Large intestine (tissue), 3 donors: ENCODE results near the gene UBE2QL1. TPM values are rescaled to one million over a fixed set of nuclear protein-coding genes. Genes with fewer than 3 reads are reported as not detected.

ENCODE experiments used
- DNase-seq, 2 donors: peaks; one replicate each; pipeline versions ENCODE4 v3.0.0 to v3.0.0-alpha.2; 2013
- H3K27ac ChIP-seq: one replicate; pipeline ENCODE4 v1.5.1; 2013; ENCODE audit warnings: low read length
- H3K27me3 ChIP-seq: 2 replicates; pipeline ENCODE4 v1.6.1; 2013; ENCODE audit warnings: low read length; ENCODE audit not compliant: control insufficient read depth, insufficient read depth
- H3K36me3 ChIP-seq: 2 replicates; pipeline ENCODE4 v1.6.1; 2013; ENCODE audit warnings: low read length; ENCODE audit not compliant: control insufficient read depth, insufficient read depth
- H3K4me1 ChIP-seq: one replicate; pipeline ENCODE4 v1.6.1; 2013; ENCODE audit warnings: low read length; ENCODE audit not compliant: control insufficient read depth, insufficient read depth
- H3K4me3 ChIP-seq: one replicate; pipeline ENCODE4 v1.5.1; 2013; ENCODE audit warnings: low read length
- H3K9me3 ChIP-seq: one replicate; pipeline ENCODE4 v1.6.1; 2013; ENCODE audit warnings: mild to moderate bottlenecking, low read depth, low read length, moderate library complexity; ENCODE audit not compliant: control insufficient read depth
- WGBS: methylation state at CpG from one replicate; pipeline ENCODE4 v1.1.5; 2013; ENCODE audit warnings: low lambda C conversion rate; ENCODE audit not compliant: insufficient coverage; 5-methylcytosine and 5-hydroxymethylcytosine counted together
- polyA plus RNA-seq: library from polyadenylated mRNA; unstranded; fragments of 120-200 nt; gene quantifications from one replicate; pipeline ENCODE4 v1.2.1, GENCODE V29; 2013

The UBE2QL1 gene
- polyA plus RNA-seq, 1 donor: 0.81 TPM

- DNase-seq: no peak
- Histone ChIP-seq H3K4me1 (no peaks in the 10 kb centered on the region), H3K4me3 (no peak overlapping the region), H3K27me3 (peaks cover 20% of the 10 kb centered on the region), H3K27ac (no peak overlapping the region), H3K9me3 (no peaks in the 10 kb centered on the region), H3K36me3 (no peaks in the 10 kb centered on the region)
- 73% methylated on average over 2 of the region's 28 CpGs for WGBS
Measured at GRCh38 chr5:6465831-6466790, 17.5 kb downstream of the UBE2QL1 start.

- DNase-seq: no peak
- H3K9me3 ChIP-seq: no peaks in the 10 kb centered on the region
- no peaks in the 10 kb centered on the region for H3K36me3 ChIP-seq
- no CpG with 5 or more reads among the region's 5 CpGs for WGBS
- H3K27ac ChIP-seq: no peak overlapping the region
- H3K4me3 ChIP-seq: no peak overlapping the region
- H3K27me3 ChIP-seq: peaks cover 21% of the 10 kb centered on the region
- no peaks in the 10 kb centered on the region for H3K4me1 ChIP-seq
Measured at GRCh38 chr5:6466975-6467567, 18.4 kb downstream of the UBE2QL1 start.

- Histone ChIP-seq H3K9me3 (no peaks in the 10 kb centered on the region), H3K4me1 (no peaks in the 10 kb centered on the region), H3K36me3 (no peaks in the 10 kb centered on the region), H3K4me3 (no peak overlapping the region), H3K27ac (no peak overlapping the region), H3K27me3 (peaks cover 18% of the 10 kb centered on the region)
- 88% methylated on average over 4 of the region's 10 CpGs for WGBS
- no peak for DNase-seq
Measured at GRCh38 chr5:6467591-6467990, 18.9 kb downstream of the UBE2QL1 start.

- no peak overlapping the region for H3K4me3 ChIP-seq
- 44% methylated on average over 2 of the region's 11 CpGs for WGBS
- peaks cover 18% of the 10 kb centered on the region for H3K27me3 ChIP-seq
- no peaks in the 10 kb centered on the region for H3K4me1 ChIP-seq
- H3K27ac ChIP-seq: no peak overlapping the region
- H3K36me3 ChIP-seq: no peaks in the 10 kb centered on the region
- no peak for DNase-seq
- no peaks in the 10 kb centered on the region for H3K9me3 ChIP-seq
Measured at GRCh38 chr5:6468104-6468503, 19.4 kb downstream of the UBE2QL1 start.

GRCh38 chr5:6468870-6469269 is 20.2 kb downstream of the UBE2QL1 start:
- Histone ChIP-seq H3K27me3 (peaks cover 18% of the 10 kb centered on the region), H3K27ac (no peak overlapping the region), H3K4me3 (no peak overlapping the region), H3K9me3 (no peaks in the 10 kb centered on the region), H3K36me3 (no peaks in the 10 kb centered on the region), H3K4me1 (no peaks in the 10 kb centered on the region)
- no peak for DNase-seq
- no CpG with 5 or more reads among the region's 8 CpGs for WGBS

DNA sequence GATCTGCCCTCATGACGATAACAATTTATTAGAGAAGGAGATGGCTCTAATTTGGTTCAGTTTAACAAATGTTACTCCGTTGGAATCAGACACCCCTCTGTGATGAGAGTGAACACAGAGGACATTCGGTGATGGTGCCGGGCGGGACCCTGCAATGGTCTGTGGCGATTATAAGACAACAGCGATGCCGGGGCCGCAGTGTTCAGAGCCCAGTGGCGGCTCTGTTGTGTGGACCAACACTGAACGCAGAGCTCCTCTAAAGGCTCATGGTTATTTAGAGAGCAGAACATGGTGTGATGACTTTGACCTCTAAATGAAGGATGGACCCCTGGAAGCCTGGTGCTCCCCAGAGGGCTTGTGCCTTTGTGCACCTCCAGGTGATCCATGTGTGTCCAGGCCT is 21.2 kb downstream of the UBE2QL1 start:
- H3K4me1 ChIP-seq: no peaks in the 10 kb centered on the region
- peaks cover 24% of the 10 kb centered on the region for H3K27me3 ChIP-seq
- WGBS: no CpG with 5 or more reads among the region's 11 CpGs
- no peak overlapping the region for H3K27ac ChIP-seq
- H3K9me3 ChIP-seq: no peaks in the 10 kb centered on the region
- H3K4me3 ChIP-seq: no peak overlapping the region
- no peaks in the 10 kb centered on the region for H3K36me3 ChIP-seq
- DNase-seq: no peak

GRCh38 chr5:6470672-6471071 is 22.0 kb downstream of the UBE2QL1 start:
- no peak overlapping the region for H3K27ac ChIP-seq
- WGBS: no CpG with 5 or more reads among the region's 4 CpGs
- H3K4me1 ChIP-seq: no peaks in the 10 kb centered on the region
- no peaks in the 10 kb centered on the region for H3K9me3 ChIP-seq
- H3K36me3 ChIP-seq: no peaks in the 10 kb centered on the region
- peaks cover 24% of the 10 kb centered on the region for H3K27me3 ChIP-seq
- DNase-seq: no peak
- no peak overlapping the region for H3K4me3 ChIP-seq

- Histone ChIP-seq H3K27ac (no peak overlapping the region), H3K4me3 (no peak overlapping the region), H3K9me3 (no peaks in the 10 kb centered on the region), H3K27me3 (peaks cover 22% of the 10 kb centered on the region), H3K36me3 (no peaks in the 10 kb centered on the region), H3K4me1 (no peaks in the 10 kb centered on the region)
- no peak for DNase-seq
- no CpG with 5 or more reads among the region's 1 CpG for WGBS
Measured at GRCh38 chr5:6471252-6471651, 22.6 kb downstream of the UBE2QL1 start.

GRCh38 chr5:6472792-6473191 is 24.1 kb downstream of the UBE2QL1 start:
- Histone ChIP-seq H3K9me3 (no peaks in the 10 kb centered on the region), H3K36me3 (no peaks in the 10 kb centered on the region), H3K27me3 (peaks cover 14% of the 10 kb centered on the region), H3K4me3 (no peak overlapping the region), H3K27ac (no peak overlapping the region), H3K4me1 (no peaks in the 10 kb centered on the region)
- 65% methylated on average over 3 of the region's 5 CpGs for WGBS
- no peak for DNase-seq

DNA sequence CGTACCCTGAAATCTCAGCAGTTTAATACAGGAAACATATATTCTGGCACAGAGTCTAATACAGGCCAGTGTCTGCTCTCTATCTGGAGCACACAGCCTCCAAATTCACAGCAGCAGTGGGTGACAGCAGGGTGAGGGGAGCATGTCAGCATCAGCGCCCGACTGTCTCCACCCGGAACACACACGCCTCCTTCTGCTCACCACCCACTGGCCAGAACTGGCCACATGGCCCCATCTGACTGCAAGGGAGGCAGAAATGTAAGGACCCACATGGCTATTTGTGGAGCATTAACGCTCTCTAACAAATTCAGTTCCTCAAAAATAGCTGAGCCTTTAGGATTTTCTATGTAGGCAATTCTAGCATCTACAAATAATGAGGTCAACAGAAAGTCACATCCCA is 24.6 kb downstream of the UBE2QL1 start:
- H3K4me3 ChIP-seq: no peak overlapping the region
- peaks cover 9% of the 10 kb centered on the region for H3K27me3 ChIP-seq
- no peaks in the 10 kb centered on the region for H3K36me3 ChIP-seq
- no peak overlapping the region for H3K27ac ChIP-seq
- H3K9me3 ChIP-seq: no peaks in the 10 kb centered on the region
- H3K4me1 ChIP-seq: no peaks in the 10 kb centered on the region
- DNase-seq: no peak
- WGBS: 100% methylated on average over 1 of the region's 6 CpGs
